Putamen (tissue), 1 donor: ENCODE data around the gene QSOX2.

Experiments used
- DNase-seq: peaks from one replicate; pipeline ENCODE4 v3.0.0-alpha.2; 2016; ENCODE audit warnings: low spot score

The QSOX2 gene

DNA sequence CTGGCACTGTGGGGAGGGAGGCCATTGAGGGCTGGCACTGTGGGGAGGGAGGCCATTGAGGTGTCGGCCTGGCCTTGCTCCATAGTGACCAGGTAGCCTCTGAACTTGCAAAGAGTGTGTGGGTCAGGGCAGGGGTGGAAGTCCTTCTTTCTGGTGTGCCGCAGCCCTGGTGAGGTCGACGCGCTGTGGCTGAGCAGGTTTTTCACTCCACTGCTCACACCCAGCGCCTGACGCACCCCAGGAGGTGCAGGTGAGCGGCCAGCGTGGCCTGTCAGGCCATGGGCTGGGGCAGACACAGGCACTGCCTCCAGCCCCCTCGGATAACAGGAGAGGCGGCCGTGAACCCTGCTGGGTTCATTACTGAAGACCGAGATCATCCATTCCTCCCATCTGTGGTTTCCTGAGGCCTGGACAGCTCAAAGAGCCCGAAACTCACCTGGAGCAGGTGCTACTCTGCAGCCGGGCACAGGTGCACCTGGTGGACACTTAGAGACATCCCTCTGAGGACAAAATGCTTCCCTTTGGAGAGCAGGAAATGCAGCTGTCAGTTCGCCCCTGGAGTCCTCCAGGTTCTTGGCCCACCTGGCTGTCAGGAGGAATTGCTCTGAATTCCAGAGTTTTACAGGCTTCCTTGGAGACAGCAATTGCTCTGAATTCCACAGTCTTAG, 73.1 kb downstream of the QSOX2 start:
- no peak for DNase-seq

DNA sequence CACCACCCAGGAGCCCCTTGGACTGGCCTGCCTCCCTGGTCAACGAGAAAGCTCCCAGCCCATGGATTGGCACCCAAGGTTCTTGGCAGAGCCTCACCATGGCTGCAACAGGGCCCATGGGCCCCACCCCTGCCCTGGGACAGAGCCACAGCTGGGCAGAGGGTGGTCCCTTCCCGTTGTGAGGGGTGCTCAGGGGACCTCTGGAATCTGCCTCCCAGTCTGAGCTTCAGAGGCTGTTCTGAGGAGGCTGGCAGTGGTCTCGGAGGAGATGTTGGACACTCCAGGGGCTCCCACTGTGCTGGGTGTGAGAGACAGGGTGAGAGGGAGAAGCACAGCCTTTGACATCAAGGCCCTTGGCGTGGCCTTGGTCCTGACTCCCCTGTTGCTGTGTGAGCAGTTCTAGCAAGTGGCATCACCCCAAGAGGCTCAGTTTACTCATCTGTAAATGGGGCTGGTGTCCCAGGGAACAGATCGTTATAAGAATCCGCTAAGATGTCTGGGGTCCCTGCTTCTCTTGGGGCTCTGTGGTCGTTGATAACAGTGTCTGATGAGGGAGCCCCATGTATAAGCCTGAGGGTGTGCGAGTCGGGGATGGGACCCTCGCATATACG, 73.7 kb downstream of the QSOX2 start:
- DNase-seq = no peak

DNA sequence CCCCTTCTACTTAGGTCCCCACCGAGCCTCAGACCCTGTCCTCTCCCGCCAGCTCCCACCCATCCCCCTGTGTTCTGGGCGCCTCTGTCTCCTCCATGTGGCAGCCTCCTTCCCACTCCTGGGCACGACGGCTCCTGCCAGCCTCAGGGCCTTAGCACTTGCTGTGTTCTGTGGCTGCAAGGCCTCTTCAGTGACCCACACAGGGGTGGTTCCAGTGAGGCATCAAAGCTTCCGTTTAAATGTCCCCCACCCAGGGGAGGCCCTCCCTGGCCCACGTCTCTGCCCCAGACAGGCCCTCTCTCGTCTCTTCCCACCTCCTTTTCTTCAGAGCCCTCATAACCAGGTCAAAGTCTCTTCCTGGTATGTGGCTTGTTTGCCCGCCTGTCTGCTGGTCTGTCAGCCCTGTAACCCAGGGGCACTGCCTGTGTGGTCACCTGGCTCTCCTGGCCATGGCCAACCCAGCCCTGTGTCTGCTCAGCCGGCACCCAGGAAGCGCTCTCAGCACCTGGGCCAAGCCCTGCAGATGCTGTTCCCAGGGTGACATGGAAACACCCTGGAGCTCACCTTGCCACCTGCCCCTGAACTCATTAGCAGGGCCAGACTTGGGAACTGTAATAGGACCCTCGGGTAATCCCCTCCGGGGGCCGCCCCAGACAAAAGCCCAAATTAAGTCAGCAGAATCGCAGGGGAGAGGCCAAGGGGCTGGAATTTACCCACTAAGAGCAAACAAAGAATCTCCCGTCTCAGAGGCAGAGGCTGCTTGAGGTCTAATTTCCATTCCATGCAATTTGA, 74.4 kb downstream of the QSOX2 start:
- no peak for DNase-seq

DNA sequence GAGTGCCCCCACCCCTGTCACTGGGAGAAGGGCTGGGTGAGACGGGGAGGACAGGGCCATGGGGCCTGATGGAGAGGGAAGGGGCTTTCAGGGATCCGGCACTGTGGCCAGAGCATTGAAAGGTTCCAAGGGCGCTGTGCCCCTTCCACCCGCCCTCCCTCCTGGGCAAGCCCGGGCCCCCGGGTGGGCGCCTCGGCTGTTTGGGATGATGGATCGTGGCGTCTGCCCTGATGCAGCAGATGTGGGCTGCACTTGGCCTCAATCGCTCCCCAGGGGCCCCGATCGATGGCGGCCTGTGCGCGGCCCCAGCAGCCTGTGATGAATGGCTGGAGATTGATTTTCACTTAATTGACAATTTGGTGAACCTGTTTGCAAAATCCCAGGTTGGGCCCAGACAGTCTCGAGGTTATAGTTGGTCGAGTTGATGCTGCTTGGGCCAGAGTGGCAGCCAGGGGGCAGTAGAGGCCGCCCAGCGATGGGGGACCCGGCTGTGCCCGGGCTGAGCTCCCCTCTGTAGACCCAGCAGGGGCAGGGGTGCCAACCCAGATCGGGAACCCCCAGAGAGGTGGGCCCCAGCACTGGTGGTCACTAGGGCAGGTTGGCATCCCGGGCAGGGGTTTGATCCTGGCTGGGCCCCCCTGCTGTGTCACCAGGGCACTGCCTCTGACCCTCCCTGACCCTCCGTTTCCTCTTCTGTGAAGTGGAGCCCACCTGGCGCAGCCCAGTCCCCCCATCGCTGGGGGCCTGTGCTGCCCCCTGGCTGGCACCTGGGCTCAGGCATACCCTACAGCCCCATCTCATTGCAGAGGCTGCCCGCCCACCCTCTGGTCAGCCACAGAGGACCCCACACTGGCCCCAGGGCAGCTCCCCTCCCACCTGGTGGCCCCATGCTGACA, 75.4 kb downstream of the QSOX2 start:
- DNase-seq = no peak

DNA sequence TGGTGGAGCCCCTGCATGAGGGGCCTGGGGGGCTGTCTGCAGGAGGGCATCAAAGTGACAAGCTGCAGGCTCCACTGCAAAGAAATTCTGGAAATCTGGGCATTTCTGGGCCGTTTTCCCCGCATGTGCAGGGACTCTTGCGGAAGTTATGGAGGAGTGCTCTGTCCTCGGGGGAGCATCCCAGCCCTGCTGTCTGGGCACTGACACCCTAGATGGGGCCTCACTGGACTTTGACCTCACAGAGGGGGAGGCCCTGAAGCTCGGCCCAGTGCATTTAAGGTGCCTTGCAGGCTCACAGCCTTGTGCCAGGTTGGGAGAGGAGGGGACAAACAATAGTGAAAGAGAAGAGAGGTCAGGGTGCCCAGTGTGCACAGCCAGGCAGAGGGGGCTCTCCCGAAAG, 76.1 kb downstream of the QSOX2 start:
- DNase-seq = no peak

DNA sequence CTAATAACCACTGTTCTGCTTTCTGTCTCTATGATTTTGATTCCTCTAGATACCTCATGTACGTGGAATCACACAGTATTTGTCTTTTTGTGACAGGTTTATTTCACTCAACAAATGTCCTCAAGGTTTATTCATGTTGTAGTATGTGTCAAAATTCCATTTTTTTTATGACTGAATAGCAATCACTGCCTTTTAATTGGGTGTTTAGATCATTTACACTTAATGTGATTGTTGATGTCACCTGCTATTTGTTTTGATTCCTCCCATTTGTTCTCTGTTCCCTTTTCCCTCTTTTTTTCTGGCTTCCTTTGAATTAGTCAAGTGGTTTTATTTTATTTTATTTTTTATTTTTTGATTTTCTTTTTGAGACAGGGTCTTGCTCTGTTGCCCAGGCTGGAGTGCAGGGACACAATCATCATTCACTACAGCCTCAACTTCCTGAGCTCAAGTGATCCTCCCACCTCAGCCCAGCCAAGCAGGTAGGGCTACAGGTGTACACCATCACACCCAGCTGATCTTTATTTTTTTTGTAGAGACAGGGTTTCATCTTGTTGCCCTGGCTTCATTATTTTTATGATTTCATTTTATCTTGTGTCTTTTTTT, 82.3 kb downstream of the QSOX2 start:
- DNase-seq = no peak

DNA sequence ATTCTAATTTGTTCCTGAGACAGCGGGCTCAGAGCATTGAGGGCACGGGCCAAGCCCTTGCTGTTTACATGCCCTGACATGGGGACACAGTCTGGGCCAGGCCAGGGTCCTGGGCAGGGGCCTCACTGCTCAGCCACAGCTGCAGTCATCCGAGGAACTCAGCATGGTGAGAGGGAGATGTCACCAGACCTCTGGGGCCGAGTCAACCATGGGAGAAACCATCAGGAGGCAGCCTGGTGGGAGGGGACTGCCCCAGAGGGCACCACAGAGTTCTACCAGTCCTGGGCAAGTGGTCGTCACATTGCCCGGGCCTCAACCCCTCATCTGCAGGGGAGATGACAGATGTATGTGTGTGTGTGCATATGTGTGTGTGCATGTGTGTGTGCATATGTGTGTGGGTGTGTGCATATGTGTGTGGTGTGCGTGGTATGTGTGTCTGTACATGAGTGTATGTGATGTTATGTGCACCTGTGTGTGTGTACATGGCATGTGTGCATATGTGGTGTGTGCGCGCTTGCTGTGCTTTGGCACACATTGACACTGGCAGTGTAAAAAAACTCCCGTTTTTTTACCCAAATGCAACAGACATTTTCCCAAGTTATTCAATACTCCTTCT, 84.5 kb downstream of the QSOX2 start:
- no peak for DNase-seq

DNA sequence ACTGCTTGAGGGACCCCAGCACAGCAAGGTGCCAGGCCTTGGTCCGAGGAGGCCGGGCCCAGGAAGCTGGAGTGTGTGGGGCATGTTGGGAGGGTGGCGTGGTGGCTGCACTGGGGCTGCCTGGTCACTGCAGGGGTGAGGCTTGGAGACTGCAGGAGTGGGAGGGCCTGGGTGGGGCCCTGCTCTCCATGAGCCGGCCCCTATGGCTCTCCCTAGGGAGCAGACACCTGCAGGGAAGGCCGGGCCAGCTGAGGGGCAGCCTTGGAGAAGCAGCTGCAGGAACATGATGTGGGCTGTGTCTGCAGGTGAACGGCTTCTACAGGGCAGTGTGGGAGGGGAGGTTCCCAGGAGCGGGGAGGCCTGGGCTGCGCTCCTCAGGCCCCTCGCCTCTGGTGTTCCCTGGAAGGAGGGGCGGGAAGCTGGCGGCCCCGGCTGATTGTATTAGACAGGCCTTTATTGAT, 85.2 kb downstream of the QSOX2 start:
- DNase-seq = no peak

DNA sequence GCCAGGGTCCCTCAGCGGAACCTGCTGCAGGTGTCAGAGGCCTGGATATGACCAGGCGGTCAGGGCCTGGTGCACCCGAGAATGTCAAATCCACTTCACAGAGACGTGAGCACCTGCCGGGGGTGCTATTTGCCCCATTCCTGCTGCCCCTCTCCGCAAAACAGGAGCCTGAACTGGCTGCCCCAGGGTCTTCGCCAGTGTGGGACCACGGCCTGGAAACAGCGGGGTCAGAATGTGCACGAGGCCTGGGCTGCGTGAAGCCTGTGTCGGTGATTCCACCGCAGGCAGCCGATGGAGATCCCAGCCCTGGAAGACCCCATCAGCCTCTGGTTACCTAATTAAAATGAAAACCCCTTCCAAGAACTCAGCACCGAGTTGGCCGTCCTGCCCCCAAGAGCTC, 85.8 kb downstream of the QSOX2 start:
- no peak for DNase-seq

DNA sequence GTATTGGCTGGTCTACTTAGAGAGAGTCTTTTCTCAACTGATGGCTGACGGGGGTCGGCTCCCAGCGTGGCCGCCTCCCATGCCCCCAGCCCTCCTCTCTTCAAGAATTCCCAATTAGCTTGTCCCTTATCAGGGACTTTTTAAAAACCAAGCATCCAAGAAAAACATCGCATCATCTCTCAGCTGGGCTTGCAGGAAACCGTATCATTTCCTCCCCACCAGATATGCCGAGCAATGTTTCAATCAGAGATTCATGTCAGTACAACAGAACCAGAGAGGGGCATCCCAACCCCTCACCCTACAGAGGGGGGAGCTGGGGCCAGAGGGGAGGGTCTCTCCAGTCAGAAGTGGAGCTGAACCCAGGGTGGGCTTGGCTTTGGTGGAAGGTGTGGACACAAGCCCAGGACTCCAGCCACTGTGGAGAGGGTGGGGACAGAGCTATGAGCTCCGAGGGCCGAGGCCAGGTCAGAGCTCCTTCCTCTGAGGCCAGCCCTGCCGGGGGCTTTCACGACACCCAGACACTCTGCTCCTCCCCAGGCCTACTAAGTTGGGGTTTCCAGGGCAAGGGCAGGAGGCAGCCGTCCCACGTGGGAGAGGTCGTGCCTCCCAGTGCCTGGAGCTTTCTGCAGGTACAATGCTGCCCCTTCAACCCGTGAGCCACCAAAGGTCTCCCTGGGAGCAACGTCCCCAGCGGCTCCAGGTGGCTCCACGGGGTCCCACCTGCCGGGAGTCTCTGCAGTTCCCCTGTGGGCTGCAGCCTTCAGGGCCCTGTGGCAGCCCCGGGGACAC, 87.9 kb downstream of the QSOX2 start:
- DNase-seq = no peak
